Medulla oblongata (tissue), 1 donor: ENCODE results near the gene FBXO24.
A peak's percentile ranks its signal among the peaks of the same experiment; 100 is the strongest.

Experiments
- DNase-seq: peaks from one replicate; pipeline ENCODE4 v3.0.0-alpha.2; 2015; ENCODE audit errors: extremely low spot score

Gene FBXO24

GRCh38 chr7:100574362-100575205 is 11.5 kb upstream of the FBXO24 start:
- no peak for DNase-seq

- DNase-seq = no peak
These were observed 10.9 kb upstream of the FBXO24 start for GRCh38 chr7:100575206-100575631.

DNA sequence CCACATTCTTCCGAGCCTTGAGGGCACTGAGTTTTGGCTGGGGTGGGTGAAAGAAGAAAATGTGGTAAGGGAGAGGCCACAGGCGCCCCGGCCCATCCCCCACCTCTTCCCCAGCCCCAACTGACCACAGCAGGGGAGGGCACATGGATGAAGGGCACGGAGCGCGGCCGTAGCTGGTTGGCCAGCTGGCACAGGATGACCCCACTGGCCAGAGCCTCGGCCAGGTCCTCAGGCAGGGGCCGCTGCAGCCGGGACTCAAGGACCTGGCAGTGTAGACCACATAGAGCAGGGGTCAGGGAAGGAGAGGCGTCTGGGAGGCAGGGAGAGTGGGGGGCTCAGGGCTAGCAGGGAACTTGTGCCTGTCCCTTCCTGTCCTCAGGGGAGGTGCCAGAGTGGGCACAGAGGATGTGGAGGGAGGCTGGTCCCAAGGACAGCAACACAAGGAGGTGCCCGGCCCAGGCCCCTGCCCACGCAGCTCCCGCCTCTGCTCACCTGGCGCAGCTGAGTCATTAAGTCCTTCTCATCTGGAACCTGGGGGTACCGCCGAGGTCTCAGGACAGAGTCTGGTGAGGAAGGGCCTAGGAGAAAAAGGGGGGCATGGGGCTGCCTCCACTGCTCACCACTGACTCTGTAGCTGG is 10.3 kb upstream of the FBXO24 start:
- no peak for DNase-seq

GRCh38 chr7:100576384-100576993 is 9.6 kb upstream of the FBXO24 start:
- no peak for DNase-seq

DNA sequence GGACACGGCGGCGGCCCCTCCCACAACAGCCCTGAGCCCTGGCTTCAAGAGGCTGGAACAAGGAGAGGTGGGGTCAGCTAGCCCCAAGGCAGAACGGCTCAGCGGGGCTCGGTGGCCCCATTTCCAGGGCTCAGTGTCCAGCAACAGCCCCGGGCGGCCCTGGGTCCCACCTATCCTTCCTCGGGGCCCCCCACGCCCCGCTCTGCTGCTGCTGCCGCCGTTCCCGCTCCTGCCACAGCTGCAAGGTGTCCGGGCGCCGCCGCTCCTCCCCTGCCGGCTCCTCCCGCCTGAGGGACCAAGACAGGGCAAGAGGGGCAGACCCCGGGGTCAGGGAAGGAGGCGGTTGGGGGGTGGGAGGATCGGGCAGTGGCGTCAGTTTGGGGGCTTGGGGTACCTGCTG is 9.0 kb upstream of the FBXO24 start:
- DNase-seq = no peak

- DNase-seq = no peak
These were observed 8.6 kb upstream of the FBXO24 start for GRCh38 chr7:100577507-100577906.

DNA sequence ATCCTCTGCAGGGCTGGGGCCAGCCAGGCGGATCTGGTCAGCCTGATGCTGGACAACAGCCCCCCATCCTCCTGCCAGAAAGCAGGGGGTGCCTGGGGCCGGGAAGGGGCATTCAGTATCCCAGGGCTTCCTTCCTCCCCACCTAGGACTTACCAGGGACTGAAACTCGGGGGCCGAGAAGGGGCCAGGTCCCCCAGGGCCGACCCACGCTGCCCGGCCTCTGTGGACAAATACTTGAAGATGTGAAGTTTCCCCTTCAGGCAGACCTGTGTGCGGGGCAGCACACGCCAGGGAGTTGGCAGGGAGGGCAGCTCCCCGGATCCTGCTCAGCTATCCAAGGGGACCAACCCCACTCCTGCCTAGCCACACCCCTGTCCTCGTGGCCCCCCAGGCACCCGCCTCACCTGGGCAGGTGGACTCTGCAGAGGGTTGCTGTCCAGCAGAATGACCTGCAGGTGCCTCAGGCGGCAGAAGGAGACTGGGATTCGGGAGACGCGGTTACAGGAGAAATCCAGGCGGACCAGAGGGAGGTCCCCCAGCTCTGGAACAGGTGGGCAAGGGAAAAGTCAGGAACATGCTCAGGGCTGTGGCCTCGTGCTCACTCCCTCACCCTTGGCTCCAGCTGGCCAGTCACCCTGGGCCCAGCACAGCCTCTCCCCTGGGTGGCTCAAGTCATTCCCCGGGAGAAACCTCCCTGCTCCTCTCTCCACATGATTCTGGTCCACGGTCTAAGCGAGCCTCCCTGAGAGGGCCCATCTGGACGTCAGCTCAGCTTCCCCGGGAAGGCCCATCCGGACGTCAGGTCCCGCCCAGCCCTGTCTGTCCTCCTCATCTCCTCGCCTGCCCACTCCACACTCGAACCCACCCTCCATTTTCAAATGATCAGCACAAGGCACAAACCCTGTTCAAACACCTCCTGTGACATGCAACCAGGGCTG is 7.6 kb upstream of the FBXO24 start:
- no peak for DNase-seq

DNA sequence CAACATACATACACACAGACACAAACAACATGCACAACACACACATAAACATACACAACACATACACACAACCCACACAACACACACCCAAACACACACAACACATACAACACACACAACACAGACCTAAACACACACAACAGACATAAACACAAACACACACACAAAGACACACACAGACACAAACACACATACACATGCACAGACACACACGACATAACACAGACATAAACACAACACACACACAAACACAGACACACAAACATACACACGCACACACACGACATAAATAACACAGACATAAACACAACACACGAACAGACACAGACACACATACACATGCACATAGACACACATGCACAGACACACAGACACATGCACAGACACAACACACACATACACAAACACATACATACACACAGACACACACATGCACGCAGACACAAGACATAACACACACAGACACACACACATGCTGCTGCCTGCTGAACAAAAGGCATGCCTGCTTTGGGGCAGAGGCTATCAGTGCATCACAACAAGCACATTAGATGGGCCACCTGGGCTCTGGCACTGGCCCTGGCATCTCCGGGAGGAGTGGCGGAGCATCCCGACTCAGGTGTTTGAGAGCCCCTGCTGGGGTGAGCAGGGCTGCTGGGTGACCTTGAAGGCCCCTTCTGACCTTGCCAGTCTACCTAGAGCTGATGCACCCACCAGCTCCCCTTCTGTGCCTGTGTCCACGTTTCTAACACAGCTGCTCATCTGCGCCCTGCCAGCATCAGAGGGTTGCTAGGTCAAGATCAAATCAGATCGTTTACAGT is 5.5 kb upstream of the FBXO24 start:
- no peak for DNase-seq

- DNase-seq = no peak
These were observed 4.0 kb upstream of the FBXO24 start for GRCh38 chr7:100582041-100582579.

DNA sequence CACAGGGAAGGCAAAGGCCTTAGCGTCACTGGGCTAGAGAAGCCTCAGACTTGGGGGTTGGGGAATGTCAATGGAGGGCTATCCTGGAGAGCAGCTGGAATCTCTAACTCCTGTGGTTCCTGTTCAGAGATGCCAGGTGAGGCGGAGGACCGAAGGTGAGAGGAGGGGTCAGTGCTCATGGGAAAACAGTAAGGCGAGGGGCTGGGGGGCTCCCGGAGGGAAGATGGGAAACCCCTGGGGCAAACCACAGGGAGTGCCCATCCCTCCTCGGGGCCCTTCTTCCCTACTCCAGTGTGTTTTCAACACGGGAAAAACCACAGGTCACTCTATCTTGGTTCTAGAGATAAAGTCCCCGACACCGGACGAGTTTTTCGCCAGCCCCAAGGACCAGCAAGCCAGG is 3.5 kb upstream of the FBXO24 start:
- DNase-seq = no peak

DNA sequence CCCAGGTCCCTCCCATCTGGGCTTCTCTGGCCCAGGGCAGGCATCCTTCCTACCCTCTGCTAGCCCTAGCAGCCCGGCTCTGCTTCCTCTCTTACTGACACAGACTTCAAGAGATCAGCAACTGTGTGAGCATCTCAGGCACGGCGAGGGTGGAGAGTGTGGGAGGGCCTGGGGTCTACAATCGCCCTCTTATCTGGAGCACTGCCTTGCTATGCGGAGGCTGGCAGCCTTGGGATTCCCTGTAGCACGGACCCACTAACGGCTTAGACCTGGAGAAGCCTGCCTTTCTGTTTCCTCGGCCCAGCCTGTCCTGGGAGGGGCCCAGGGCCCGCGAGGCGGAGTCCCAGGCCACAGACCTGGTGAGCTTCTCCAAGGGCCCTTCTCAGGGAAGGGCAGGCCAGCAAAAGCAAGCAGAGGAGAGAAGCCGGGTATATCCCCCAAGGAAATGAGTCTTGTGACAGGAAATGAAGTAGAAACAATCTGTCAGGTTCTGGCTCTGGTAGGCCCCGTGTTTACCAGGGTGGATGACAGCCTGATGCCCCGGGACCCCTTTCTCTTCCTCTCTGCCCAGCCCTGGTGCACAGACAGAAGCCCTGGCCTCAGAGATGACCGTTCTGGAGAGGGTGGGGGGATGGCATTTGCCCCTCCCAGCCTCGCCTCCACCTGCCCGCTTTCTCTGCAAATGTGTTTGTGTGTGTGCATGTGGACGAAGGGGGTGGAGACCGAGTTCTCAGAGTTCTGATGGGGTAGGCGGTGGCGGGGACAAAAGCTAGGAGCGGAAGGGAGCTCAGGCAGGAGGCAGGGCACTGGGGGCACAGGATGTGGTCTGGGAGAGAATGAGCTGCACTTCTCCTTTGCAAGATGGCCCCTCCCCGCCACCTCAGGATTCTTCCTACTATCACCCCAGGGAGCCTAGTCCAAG is 2.7 kb upstream of the FBXO24 start:
- peak; percentile 66 for DNase-seq

GRCh38 chr7:100584054-100584682 is 2.0 kb upstream of the FBXO24 start:
- DNase-seq = no peak

- no peak for DNase-seq
These were observed 1.2 kb upstream of the FBXO24 start for GRCh38 chr7:100584683-100585510.

DNA sequence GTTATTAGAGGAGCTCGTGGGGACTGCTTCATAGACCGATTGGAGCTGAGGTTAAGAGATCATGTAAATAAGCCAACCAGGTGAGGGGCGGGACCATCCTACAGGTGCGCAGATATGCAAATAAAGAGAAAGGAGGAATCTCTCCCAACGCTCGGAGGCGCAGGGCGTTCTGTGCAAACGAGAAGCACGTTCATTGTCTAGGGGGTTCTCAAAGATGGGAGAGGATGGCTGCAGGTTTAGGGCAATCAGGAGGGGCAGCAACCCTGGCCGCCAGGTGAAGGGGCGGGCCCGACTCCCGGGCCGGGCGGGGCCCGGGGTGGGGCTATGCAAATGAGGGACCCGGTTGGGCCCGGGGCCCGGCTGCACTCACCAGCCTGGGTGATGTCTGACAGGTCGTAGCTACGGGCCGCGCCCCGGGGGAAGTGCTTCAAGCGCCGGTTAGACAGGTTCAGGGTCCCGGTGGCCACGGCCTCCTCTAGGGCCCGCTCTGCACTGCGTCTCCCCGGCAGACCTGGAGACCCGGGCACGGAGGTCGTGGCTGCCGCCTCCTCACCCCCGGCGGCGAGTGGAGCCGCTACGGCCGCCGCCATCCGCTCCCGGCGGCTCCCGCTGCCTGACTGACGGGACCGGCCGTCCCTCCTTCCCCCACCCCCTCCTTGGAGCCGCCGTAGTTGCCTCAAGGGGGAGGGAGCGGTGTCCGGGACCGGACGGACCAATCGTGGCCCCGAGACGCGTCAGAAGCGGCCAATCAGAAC is 440 bp upstream of the FBXO24 start, which contains the start of gene LRCH4:
TSS of gene LRCH4 (minus strand) at position 619 of the 755 bp plus-strand sequence. CDS start at position 590, 29 bp downstream.
- no peak for DNase-seq

DNA sequence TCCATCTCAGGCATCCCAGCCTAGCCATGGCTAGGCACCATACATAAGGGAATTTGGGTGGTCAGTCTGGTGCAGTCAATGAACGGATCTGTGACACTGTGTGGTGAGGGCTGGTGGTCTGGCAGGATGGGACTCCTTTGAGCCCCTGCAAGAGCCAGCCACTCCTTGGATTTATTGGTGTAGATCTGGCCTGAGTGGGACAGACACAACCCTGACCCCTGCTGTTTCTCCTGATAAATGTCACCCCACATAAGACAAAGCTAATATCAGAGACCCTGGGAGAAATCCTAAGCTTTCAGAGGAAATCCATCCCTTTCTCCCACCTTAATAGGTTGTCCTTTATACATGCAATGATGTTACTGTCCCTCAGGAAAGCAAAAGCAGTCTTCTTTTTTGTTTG is 2.3 kb downstream of the FBXO24 start:
- DNase-seq = no peak

DNA sequence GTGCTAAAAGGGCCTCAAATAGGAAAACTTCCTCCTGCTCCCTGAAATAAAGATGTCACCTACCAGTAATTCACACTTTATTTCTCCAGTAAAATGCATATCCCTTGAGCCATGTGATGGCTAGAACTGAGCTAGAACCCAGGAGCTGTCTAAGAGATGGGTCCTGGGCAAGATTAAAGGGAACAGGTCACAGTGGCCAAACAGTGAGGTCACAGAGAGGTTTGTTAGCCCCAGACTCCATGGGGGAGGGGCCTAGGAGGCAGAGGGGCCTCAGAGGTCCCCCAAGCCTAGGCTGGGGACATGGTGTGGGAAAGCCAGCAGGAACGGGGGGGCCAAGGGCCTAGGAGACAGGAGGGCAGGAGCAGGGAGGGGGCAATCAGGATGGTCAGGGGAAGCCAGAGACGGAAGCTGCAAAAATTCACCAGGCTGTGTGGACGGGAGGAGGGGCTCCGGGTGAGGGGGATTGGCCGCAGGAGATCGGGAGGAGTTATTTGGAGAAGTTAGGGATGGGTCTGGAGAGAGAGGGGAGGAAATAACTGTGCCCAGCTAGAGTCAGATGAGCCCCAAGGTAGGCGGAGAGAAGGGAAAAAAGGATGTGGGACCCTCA is 3.3 kb downstream of the FBXO24 start:
- DNase-seq = no peak
